SK-N-SH (cell line): Measurements from ENCODE around the gene TCFL5.

Experiments used
- EZH2phosphoT487 ChIP-seq: fragments of 200-600 bp; sonication (generic); IDR thresholded peaks from 2 replicates; pipeline ENCODE4 v1.6.1; 2017; ENCODE audit warnings: low read depth, mixed run types, mild to moderate bottlenecking, antibody characterized with exemption, moderate library complexity, borderline replicate concordance
- MAX ChIP-seq: IDR thresholded peaks from 2 replicates; pipeline ENCODE4 v1.4.0; 2012; ENCODE audit warnings: low read depth
- POLR2AphosphoS5 ChIP-seq: IDR thresholded peaks from 2 replicates; pipeline ENCODE4 v1.6.1; 2012; ENCODE audit warnings: low read depth, low read length
- RAD21 ChIP-seq: IDR thresholded peaks from 2 replicates; pipeline ENCODE4 v1.6.1; 2012; ENCODE audit warnings: mild to moderate bottlenecking, low read length
- TAF1 ChIP-seq: IDR thresholded peaks from 2 replicates; pipeline ENCODE4 v1.6.1; 2012; ENCODE audit warnings: low read depth, mild to moderate bottlenecking, low read length, moderate library complexity, borderline replicate concordance
- TEAD4 ChIP-seq: IDR thresholded peaks from 2 replicates; pipeline ENCODE4 v1.4.0; 2012; ENCODE audit warnings: mild to moderate bottlenecking, borderline replicate concordance; ENCODE audit not compliant: insufficient read depth
- ZBTB33 ChIP-seq: IDR thresholded peaks from 2 replicates; pipeline ENCODE4 v1.4.0; 2012; ENCODE audit warnings: low read depth, borderline replicate concordance
- TF ChIP-seq, protein P1 (sequence below): fragments of 200-600 bp; sonication (generic); IDR thresholded peaks from 2 replicates; pipeline ENCODE4 v1.6.1; 2017; ENCODE audit warnings: antibody characterized with exemption, mild to moderate bottlenecking, moderate library complexity
- TF ChIP-seq, protein P2 (sequence below): IDR thresholded peaks from 2 replicates; pipeline ENCODE4 v1.6.1; 2012; ENCODE audit warnings: mild to moderate bottlenecking, low read depth, low read length, moderate library complexity
- TF ChIP-seq, protein P3 (sequence below): fragments of 150-350 bp; IDR thresholded peaks from 2 replicates; pipeline ENCODE4 v1.6.1; 2017; ENCODE audit warnings: antibody characterized with exemption, low read length, low read depth, borderline replicate concordance

DNA sequence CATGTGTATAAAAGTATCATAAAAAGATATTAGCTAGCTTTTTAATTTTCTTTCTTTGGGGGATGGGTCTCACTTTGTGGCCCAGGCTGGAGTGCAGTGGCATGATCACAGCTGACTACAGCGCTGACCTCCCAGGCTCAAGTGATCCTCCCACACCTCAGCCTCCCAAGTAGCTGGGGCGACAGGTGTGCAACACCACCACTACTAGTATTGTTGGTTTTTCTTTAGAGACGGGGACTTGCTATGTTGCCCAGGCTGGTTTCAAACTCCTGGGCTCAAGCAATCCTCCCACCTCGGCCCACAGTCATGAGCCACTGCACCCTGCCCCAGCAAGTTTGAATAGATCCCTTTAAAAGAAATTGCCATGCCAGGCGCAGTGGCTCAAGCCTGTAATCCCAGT lies 6.5 kb downstream of the TCFL5 start:
- TF ChIP-seq, protein P1, sequence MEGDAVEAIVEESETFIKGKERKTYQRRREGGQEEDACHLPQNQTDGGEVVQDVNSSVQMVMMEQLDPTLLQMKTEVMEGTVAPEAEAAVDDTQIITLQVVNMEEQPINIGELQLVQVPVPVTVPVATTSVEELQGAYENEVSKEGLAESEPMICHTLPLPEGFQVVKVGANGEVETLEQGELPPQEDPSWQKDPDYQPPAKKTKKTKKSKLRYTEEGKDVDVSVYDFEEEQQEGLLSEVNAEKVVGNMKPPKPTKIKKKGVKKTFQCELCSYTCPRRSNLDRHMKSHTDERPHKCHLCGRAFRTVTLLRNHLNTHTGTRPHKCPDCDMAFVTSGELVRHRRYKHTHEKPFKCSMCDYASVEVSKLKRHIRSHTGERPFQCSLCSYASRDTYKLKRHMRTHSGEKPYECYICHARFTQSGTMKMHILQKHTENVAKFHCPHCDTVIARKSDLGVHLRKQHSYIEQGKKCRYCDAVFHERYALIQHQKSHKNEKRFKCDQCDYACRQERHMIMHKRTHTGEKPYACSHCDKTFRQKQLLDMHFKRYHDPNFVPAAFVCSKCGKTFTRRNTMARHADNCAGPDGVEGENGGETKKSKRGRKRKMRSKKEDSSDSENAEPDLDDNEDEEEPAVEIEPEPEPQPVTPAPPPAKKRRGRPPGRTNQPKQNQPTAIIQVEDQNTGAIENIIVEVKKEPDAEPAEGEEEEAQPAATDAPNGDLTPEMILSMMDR, result no peak
- TF ChIP-seq ZBTB33 (no peak), MAX (no peak), POLR2AphosphoS5 (no peak), EZH2phosphoT487 (no peak), RAD21 (no peak), TAF1 (no peak), TEAD4 (no peak)
- TF ChIP-seq, protein P2, sequence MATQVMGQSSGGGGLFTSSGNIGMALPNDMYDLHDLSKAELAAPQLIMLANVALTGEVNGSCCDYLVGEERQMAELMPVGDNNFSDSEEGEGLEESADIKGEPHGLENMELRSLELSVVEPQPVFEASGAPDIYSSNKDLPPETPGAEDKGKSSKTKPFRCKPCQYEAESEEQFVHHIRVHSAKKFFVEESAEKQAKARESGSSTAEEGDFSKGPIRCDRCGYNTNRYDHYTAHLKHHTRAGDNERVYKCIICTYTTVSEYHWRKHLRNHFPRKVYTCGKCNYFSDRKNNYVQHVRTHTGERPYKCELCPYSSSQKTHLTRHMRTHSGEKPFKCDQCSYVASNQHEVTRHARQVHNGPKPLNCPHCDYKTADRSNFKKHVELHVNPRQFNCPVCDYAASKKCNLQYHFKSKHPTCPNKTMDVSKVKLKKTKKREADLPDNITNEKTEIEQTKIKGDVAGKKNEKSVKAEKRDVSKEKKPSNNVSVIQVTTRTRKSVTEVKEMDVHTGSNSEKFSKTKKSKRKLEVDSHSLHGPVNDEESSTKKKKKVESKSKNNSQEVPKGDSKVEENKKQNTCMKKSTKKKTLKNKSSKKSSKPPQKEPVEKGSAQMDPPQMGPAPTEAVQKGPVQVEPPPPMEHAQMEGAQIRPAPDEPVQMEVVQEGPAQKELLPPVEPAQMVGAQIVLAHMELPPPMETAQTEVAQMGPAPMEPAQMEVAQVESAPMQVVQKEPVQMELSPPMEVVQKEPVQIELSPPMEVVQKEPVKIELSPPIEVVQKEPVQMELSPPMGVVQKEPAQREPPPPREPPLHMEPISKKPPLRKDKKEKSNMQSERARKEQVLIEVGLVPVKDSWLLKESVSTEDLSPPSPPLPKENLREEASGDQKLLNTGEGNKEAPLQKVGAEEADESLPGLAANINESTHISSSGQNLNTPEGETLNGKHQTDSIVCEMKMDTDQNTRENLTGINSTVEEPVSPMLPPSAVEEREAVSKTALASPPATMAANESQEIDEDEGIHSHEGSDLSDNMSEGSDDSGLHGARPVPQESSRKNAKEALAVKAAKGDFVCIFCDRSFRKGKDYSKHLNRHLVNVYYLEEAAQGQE, result no peak
- TF ChIP-seq, protein P3, sequence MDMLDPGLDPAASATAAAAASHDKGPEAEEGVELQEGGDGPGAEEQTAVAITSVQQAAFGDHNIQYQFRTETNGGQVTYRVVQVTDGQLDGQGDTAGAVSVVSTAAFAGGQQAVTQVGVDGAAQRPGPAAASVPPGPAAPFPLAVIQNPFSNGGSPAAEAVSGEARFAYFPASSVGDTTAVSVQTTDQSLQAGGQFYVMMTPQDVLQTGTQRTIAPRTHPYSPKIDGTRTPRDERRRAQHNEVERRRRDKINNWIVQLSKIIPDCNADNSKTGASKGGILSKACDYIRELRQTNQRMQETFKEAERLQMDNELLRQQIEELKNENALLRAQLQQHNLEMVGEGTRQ, result no peak
